ENCODE measurements around the gene OR2T34.
"Not testable (repeated sequence)": the region's sequence is repeated elsewhere in the genome, so short reads cannot be mapped to it uniquely, and the experiment has no call there.

GRCh38 chr1:248547383-248547782, 27.2 kb downstream of the OR2T34 start:
- not testable (repeated sequence) for TF ChIP-seq MXI1 (IDR thresholded peaks at IDR 0.05; ENCODE audit: borderline replicate concordance, low read depth, low read length); POLR2A (IDR thresholded peaks at IDR 0.05; ENCODE audit: low read depth, low read length); CTCF (conservative IDR thresholded peaks at IDR 0.05; ENCODE audit: low read depth, low read length); SMC3 (IDR thresholded peaks at IDR 0.05; ENCODE audit: low read depth, low read length); RFX5 (IDR thresholded peaks at IDR 0.05; ENCODE audit: low read depth, low read length)
